ENCODE results near the gene RSRC1. TPM values are rescaled to one million over a fixed set of nuclear protein-coding genes. Genes with fewer than 3 reads are reported as not detected.

The RSRC1 gene
- total RNA-seq, 2 experiments from 2014 or later = 37.8 to 38.2 TPM

DNA sequence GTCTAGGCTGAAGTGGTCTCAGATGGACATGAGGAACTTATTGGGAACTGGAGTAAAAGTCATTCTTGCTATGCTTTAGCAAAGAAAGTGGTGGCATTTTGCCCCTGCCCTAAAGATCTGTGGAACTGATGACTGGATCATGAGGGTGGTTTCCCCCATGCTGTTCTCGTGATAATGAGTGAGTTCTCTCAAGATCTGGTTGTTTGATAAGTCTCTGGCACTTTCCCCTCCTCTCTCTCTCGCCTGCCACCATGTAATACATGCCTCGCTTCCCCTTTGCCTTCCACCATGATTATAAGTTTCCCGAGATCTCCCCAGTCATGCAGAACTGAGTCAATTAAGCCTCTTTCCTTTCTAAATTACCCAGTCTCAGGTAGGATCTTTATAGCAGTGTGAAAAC, 449.6 kb downstream of the RSRC1 start:
- ChIA-PET POLR2A (no interaction called here), CTCF (no interaction called here)

DNA sequence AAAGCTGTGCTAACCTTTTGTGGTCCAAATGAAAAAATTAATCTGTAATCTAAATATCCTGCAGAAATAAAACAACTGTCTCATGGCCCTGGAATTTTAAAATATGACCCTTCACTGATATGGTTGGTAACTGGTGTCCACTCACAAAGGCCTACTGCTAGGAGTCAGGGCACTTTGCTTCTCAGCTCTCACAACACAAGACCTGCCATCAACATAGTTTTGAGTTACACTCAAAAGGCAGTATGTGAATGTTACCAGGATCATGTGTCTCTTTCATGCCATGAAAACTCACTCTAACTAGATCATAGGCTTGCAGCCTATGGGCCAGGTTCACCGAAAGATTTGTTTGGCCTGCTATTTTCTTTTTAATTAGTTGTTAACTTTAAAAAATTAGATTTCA, 451.1 kb downstream of the RSRC1 start:
- ChIA-PET CTCF (no interaction called here), POLR2A (no interaction called here)

GRCh38 chr3:158562674-158563073, 452.8 kb downstream of the RSRC1 start:
- CTCF ChIA-PET = no interaction called here

GRCh38 chr3:158563076-158563475, 453.2 kb downstream of the RSRC1 start:
- ChIA-PET CTCF (no interaction called here), POLR2A (no interaction called here)

More at GRCh38 chr3:158562674-158563073, 452.8 kb downstream of the RSRC1 start:
- POLR2A ChIA-PET = no interaction called here

DNA sequence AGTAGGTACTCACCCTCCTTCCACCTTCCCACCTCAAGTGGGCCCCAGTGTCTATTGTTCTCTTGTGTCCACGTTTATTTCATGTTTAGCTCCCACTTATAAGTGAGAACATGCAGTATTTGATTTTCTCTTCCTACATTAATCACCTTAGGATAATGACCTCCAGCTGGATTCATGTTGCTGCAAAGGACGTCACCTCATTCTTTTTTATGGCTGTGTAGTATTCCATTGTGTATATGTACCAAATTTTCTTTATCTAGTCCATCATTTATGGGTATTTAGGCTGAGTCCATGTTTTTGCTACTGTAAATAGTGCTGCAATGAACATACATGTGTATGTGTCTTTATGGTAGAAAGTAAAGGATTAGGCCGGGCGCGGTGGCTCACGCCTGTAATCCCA, 455.2 kb downstream of the RSRC1 start:
- ChIA-PET POLR2A (no interaction called here), CTCF (no interaction called here)

GRCh38 chr3:158568784-158569183, 458.9 kb downstream of the RSRC1 start:
- ChIA-PET CTCF (no interaction called here), POLR2A (no interaction called here)

- ChIA-PET POLR2A (interaction anchor here (0.5 to 1.5 kb wide), 2 partner anchors 72 to 460 kb away, joined by 3 to 5 read pairs; partner anchors contain the start of gene RSRC1), CTCF (interaction anchor here (1.2 to 2.1 kb wide), 2 partner anchors 30 to 75 kb away, joined by 3 to 8 read pairs; partner anchors contain the start of gene GFM1)
Observed at GRCh38 chr3:158569794-158570193, 459.9 kb downstream of the RSRC1 start.

GRCh38 chr3:158570999-158571702, 461.3 kb downstream of the RSRC1 start, which contains the start of gene MLF1:
MLF1 (plus strand) TSS chr3:158571194; CDS start chr3:158571301, 107 bp downstream.
- POLR2A ChIA-PET = interaction anchor here (0.5 to 1.5 kb wide), 2 partner anchors 71 to 73 kb away, joined by 5 to 6 read pairs; partner anchors contain the start of gene GFM1
- CTCF ChIA-PET = interaction anchor here (0.9 to 2.1 kb wide), 3 partner anchors 32 to 73 kb away, joined by 3 to 8 read pairs (median 3); partner anchors contain the start of gene GFM1

DNA sequence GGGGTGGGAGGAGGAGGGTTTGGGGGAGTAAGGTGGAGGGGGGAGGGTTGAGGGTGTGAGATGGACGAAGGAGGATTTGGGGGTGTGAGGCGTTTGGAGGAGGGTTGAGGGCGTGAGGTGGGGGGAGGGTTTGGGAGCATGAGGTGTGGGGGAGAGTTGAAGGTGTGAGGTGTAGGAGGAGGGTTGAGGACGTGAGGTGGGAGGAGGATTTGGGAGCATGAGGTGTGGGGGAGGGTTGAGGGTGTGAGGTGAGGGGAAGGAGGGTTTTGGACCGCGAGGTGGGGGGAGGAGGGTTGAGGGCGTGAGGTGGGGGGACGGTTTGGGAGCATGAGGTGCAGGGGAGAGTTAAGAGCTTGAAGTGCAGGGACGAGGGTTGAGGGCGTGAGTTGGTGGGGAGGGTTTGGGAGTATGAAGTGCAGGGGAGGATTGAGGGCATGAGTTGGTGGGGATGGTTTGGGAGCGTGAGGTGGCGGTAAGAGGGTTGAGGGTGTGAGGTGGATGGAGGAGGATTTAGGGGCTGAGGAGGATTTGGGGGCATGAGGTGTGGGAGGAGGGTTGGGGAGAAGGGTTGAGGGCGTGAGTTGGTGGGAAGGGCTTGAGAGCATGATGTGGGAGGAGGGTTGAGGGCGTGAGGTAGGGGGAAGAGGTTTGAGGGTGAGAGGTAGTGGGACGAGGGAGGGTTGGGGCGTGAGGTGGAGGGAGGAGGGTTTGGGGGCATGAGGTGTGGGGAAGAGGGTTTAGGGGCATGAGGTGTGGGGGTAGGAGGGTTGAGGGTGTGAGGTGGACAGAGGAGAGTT, 462.3 kb downstream of the RSRC1 start:
- POLR2A ChIA-PET = no interaction called here
- CTCF ChIA-PET = no interaction called here

GRCh38 chr3:158572766-158573060, 462.8 kb downstream of the RSRC1 start:
- POLR2A ChIA-PET = no interaction called here
- CTCF ChIA-PET = no interaction called here

DNA sequence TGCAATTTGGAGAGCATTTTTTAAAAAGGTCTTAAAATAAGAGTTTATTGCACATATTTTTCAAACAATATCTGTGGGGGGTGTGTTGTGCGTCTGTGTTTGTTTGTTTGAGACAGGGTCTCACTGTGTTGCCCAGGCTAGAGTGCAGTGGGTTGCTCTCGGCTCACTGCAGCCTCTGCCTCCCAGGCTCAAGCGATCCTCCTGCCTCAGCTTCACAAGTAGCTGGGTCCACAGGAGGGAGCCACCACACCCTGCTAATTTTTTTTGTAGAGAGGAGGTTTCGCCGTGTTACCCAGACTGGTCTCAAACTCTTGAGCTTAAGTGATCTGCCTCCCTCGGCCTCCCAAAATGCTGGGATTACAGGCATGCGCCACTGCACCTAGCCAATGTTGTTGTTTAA, 463.8 kb downstream of the RSRC1 start:
- POLR2A ChIA-PET = no interaction called here
- CTCF ChIA-PET = interaction anchor here (0.7 kb wide), 1 partner anchor 70 kb away, joined by 3 read pairs; no protein-coding TSS in a partner anchor

- CTCF ChIA-PET = no interaction called here
- POLR2A ChIA-PET = no interaction called here
Observed at GRCh38 chr3:158574646-158575045, 464.8 kb downstream of the RSRC1 start.

DNA sequence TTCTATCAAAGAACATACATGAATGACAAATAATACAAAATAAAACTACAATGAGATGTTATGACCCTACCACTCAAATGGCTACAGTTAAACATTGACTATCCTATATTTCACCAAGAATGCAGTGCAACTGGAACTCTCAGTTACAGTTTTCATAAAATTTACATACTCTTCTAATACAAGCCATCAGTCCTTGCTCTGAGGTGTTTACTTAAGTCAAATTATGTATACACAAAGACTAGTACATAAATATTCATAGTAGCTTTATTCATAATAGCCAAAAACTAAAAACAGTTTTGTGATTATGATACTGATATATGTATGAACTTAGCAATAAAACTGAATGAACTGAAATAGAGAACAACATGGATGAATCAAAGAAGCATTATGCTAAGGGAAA, 480.3 kb downstream of the RSRC1 start:
- CTCF ChIA-PET = no interaction called here
- POLR2A ChIA-PET = no interaction called here

Other genes starting within 250 kb of the RSRC1 start
- gene SHOX2, start 3.7 kb upstream of the RSRC1 start, total RNA-seq = not detected